Measurements from ENCODE around the gene SELENOW. TPM values are rescaled to one million over a fixed set of nuclear protein-coding genes. Genes with fewer than 3 reads are reported as not detected.

The SELENOW gene
- total RNA-seq, 4 donors from 2014 or later, result 173 to 1,323 (median 512) TPM

GRCh38 chr19:47754206-47755064 lies 24.1 kb upstream of the SELENOW start:
- Histone ChIP-seq H3K27ac (no peak overlapping the region), H3K4me1 (no peaks in the 10 kb centered on the region), H3K4me3 (no peak overlapping the region), H3K36me3 (no peaks in the 10 kb centered on the region), H3K9me3 (no peaks in the 10 kb centered on the region), H3K27me3 (no peaks in the 10 kb centered on the region)
- intact Hi-C loops (cut with DNase I; ENCODE audit: low total_unique reads), result no loop called here
- TF ChIP-seq CTCF (IDR thresholded peaks at IDR 0.05) (no peak), POLR2A (IDR thresholded peaks at IDR 0.05) (no peak)
- DNase-seq, result no peak

- no peak for DNase-seq
- Histone ChIP-seq H3K4me3 (no peak overlapping the region), H3K4me1 (no peaks in the 10 kb centered on the region), H3K27me3 (no peaks in the 10 kb centered on the region), H3K36me3 (no peaks in the 10 kb centered on the region), H3K9me3 (no peaks in the 10 kb centered on the region), H3K27ac (no peak overlapping the region)
- TF ChIP-seq CTCF (IDR thresholded peaks at IDR 0.05) (no peak), POLR2A (IDR thresholded peaks at IDR 0.05) (no peak)
- intact Hi-C loops (cut with DNase I; ENCODE audit: low total_unique reads), result no loop called here
Measured at GRCh38 chr19:47755065-47755761, 23.3 kb upstream of the SELENOW start.

GRCh38 chr19:47755762-47756626 lies 22.5 kb upstream of the SELENOW start:
- H3K9me3 ChIP-seq, result no peaks in the 10 kb centered on the region
- H3K4me1 ChIP-seq, result no peaks in the 10 kb centered on the region
- intact Hi-C loops (cut with DNase I; ENCODE audit: low total_unique reads), result no loop called here
- no peak for DNase-seq
- H3K4me3 ChIP-seq, result no peak overlapping the region
- H3K27ac ChIP-seq, result no peak overlapping the region
- no peaks in the 10 kb centered on the region for H3K27me3 ChIP-seq
- no peak for TF ChIP-seq POLR2A (IDR thresholded peaks at IDR 0.05)
- no peak for TF ChIP-seq CTCF (IDR thresholded peaks at IDR 0.05)
- no peaks in the 10 kb centered on the region for H3K36me3 ChIP-seq

- intact Hi-C loops (cut with DNase I; ENCODE audit: low total_unique reads), result no loop called here
- no peaks in the 10 kb centered on the region for H3K9me3 ChIP-seq
- TF ChIP-seq POLR2A (IDR thresholded peaks at IDR 0.05) (no peak), CTCF (IDR thresholded peaks at IDR 0.05) (no peak)
- no peaks in the 10 kb centered on the region for H3K36me3 ChIP-seq
- no peak overlapping the region for H3K27ac ChIP-seq
- no peak for DNase-seq
- no peaks in the 10 kb centered on the region for H3K4me1 ChIP-seq
- no peaks in the 10 kb centered on the region for H3K27me3 ChIP-seq
- no peak overlapping the region for H3K4me3 ChIP-seq
Measured at GRCh38 chr19:47756627-47756929, 21.9 kb upstream of the SELENOW start.
